ENCODE measurements around the gene TMPO. TPM values are rescaled to one million over a fixed set of nuclear protein-coding genes. Genes with fewer than 3 reads are reported as not detected.

TMPO gene
- total RNA-seq, 1 experiment from 2014 or later = 285 TPM

Other genes starting within 250 kb of the TMPO start
- 667 and 695 TPM in 2 replicates for gene SLC25A3, start 78.1 kb downstream of the TMPO start, total RNA-seq (2014; rRNA removed; shearing (Covaris generic))
- gene IKBIP, start 129.2 kb downstream of the TMPO start, total RNA-seq (2014; rRNA removed; shearing (Covaris generic)) = 50.6 and 60.5 TPM in 2 replicates
- 41.2 and 47.4 TPM in 2 replicates for gene APAF1, start 129.7 kb downstream of the TMPO start, total RNA-seq (2014; rRNA removed; shearing (Covaris generic))